GM12892 (cell line): ENCODE results near the gene ASTN2.

Source experiments
- POLR2A ChIP-seq: IDR thresholded peaks from 2 replicates; pipeline ENCODE4 v1.6.1; 2011; ENCODE audit warnings: low read depth, low read length, control low read depth
- POLR2AphosphoS5 ChIP-seq: IDR thresholded peaks from 2 replicates; pipeline ENCODE4 v1.6.1; 2011; ENCODE audit warnings: low read depth, low read length, control low read depth
- TAF1 ChIP-seq: IDR thresholded peaks from 2 replicates; pipeline ENCODE4 v1.6.1; 2011; ENCODE audit warnings: low read depth, mild to moderate bottlenecking, control low read depth, low read length, borderline replicate concordance

DNA sequence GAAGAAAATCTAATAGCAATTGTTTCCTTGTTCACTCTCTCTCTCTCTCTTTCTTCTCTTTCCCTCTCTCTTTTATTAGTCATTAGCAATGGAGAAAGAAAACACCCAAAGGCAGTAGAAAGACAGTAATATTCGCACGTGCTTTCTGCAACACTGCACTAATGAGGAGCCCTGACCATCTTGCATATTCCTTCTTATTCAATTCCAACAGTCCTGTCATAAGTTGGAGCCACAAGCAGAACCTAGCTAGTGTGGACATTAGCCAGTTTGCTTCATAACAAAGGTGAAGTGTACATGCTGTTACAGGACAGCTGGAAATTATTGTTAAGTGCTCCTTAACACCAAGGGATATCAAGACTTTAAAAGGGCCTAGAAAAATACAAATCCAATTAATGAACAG lies 664.3 kb downstream of the ASTN2 start:
- TF ChIP-seq POLR2A (no peak), POLR2AphosphoS5 (no peak), TAF1 (no peak)
